ENCODE measurements around the gene TNN.
"Not testable (repeated sequence)": the region's sequence is repeated elsewhere in the genome, so short reads cannot be mapped to it uniquely, and the experiment has no call there.

DNA sequence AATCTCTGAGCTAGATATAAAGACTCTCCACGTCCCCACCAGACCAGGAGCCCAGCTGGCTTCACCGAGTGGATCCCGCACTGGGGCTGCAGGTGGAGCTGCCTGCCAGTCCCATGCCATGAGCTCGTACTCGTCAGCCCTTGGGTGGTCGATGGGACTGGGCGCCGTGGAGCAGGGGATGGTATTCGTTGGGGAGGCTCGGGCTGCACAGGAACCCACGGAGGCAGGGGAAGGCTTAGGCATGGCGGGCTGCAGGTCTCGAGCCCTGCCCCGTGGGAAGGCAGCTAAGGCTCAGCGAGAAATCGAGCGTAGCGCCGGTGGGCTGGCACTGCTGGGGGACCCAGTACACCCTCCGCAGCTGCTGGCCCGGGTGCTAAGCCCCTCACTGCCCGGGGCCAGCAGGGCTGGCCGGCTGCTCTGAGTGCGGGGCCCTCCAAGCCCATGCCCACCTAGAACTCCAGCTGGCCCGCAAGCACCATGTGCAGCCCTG lies 40.7 kb downstream of the TNN start:
- TF ChIP-seq, protein P1, sequence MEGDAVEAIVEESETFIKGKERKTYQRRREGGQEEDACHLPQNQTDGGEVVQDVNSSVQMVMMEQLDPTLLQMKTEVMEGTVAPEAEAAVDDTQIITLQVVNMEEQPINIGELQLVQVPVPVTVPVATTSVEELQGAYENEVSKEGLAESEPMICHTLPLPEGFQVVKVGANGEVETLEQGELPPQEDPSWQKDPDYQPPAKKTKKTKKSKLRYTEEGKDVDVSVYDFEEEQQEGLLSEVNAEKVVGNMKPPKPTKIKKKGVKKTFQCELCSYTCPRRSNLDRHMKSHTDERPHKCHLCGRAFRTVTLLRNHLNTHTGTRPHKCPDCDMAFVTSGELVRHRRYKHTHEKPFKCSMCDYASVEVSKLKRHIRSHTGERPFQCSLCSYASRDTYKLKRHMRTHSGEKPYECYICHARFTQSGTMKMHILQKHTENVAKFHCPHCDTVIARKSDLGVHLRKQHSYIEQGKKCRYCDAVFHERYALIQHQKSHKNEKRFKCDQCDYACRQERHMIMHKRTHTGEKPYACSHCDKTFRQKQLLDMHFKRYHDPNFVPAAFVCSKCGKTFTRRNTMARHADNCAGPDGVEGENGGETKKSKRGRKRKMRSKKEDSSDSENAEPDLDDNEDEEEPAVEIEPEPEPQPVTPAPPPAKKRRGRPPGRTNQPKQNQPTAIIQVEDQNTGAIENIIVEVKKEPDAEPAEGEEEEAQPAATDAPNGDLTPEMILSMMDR (conservative IDR thresholded peaks at IDR 0.05): not testable (repeated sequence)
- not testable (repeated sequence) for TF ChIP-seq ZFX (IDR thresholded peaks at IDR 0.05)
